Measurements from ENCODE around the gene TNPO1. TPM values are rescaled to one million over a fixed set of nuclear protein-coding genes. Genes with fewer than 3 reads are reported as not detected.

Gene TNPO1
- total and polyA plus RNA-seq, 12 donors = 5.3 to 78.0 (median 67.5) TPM

- H3K9me3 ChIP-seq = peaks cover 0 to 55% (median 27%) of the 10 kb centered on the region in 11 donors
- H3K4me1 ChIP-seq = no peaks in the 10 kb centered on the region
- H3K27me3 ChIP-seq = no peaks in the 10 kb centered on the region
- H3K36me3 ChIP-seq = no peaks in the 10 kb centered on the region
- no peak overlapping the region for H3K27ac ChIP-seq
- ATAC-seq (no peak), DNase-seq (no peak)
- intact Hi-C loops (cut with DNase I) = loop anchor here in 1 of 10 donors (10.0 kb wide), 1 partner anchor 85 kb away; no protein-coding TSS in a partner anchor
- WGBS, 2 donors = 79 to 89% methylated on average over 2 of the region's 2 CpGs
- TF ChIP-seq CTCF (IDR thresholded peaks at IDR 0.05) = no peak
- H3K4me3 ChIP-seq = no peak overlapping the region
Measured at GRCh38 chr5:72779520-72779919, 36.9 kb upstream of the TNPO1 start.

- no peaks in the 10 kb centered on the region for H3K36me3 ChIP-seq
- no peaks in the 10 kb centered on the region for H3K4me1 ChIP-seq
- H3K27me3 ChIP-seq = no peaks in the 10 kb centered on the region
- H3K4me3 ChIP-seq = no peak overlapping the region
- H3K27ac ChIP-seq = no peak overlapping the region
- intact Hi-C loops (cut with DNase I) = no loop called here
- DNase-seq (no peak), ATAC-seq (no peak)
- 91 to 97% methylated on average over 1 of the region's 1 CpG for WGBS, 2 donors
- no peak for TF ChIP-seq CTCF (IDR thresholded peaks at IDR 0.05)
- peaks cover 0 to 26% (median 18%) of the 10 kb centered on the region in 11 donors for H3K9me3 ChIP-seq
Measured at GRCh38 chr5:72783354-72783753, 33.1 kb upstream of the TNPO1 start.

DNA sequence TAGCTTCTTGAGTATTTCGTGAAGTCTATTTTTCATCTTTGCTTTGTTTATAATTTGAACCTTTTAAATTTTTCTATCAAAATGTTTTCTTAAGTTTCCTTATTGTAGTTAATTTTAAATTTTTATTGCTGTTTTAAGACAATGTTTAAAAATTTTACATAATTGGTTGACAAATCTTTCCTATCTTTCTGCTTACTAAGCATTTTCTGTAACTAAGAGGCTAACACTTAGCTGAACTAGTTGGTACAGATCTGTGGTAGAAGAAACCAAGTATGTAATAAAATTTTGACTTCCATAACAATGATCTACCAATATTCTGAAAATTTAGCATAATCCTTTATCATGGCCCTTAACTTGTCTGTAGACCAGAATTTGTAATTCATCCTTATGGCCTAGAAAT, 32.3 kb upstream of the TNPO1 start:
- Histone ChIP-seq H3K27me3 (no peaks in the 10 kb centered on the region), H3K36me3 (no peaks in the 10 kb centered on the region), H3K4me1 (no peaks in the 10 kb centered on the region), H3K9me3 (peaks cover 0 to 19% (median 12%) of the 10 kb centered on the region in 11 donors), H3K4me3 (no peak overlapping the region), H3K27ac (no peak overlapping the region)
- intact Hi-C loops (cut with DNase I) = no loop called here
- no peak for TF ChIP-seq CTCF (IDR thresholded peaks at IDR 0.05)
- DNase-seq (no peak), ATAC-seq (no peak)
- WGBS, 2 donors = 93 to 98% methylated on average over 1 of the region's 1 CpG

- no peak for TF ChIP-seq CTCF (IDR thresholded peaks at IDR 0.05)
- H3K27me3 ChIP-seq = no peaks in the 10 kb centered on the region
- H3K4me1 ChIP-seq = no peaks in the 10 kb centered on the region
- DNase-seq (no peak), ATAC-seq (no peak)
- no peaks in the 10 kb centered on the region for H3K36me3 ChIP-seq
- H3K4me3 ChIP-seq = no peak overlapping the region
- no peak overlapping the region for H3K27ac ChIP-seq
- peaks cover 0 to 2% (median 0%) of the 10 kb centered on the region in 11 donors for H3K9me3 ChIP-seq
- intact Hi-C loops (cut with DNase I) = loop anchor here in 1 of 10 donors (5.0 kb wide), 1 partner anchor 238 kb away; no protein-coding TSS in a partner anchor
Measured at GRCh38 chr5:72785801-72786200, 30.7 kb upstream of the TNPO1 start.

Data from heart right ventricle (tissue), 16 donors.